Hepatocyte (in vitro differentiated cells): ENCODE data around the gene CNMD. TPM values are rescaled to one million over a fixed set of nuclear protein-coding genes. Genes with fewer than 3 reads are reported as not detected.

ENCODE experiments used
- DNase-seq: peaks from one replicate; pipeline ENCODE4 v3.0.0-alpha.2; 2016; ENCODE audit warnings: low spot score
- H2AFZ ChIP-seq: fragments of 200-600 bp; sonication (generic); 2 replicates; pipeline ENCODE4 v1.6.0; 2016; ENCODE audit warnings: antibody characterized with exemption, mild to moderate bottlenecking
- H3K27ac ChIP-seq: fragments of 200-600 bp; sonication (generic); 2 replicates; pipeline ENCODE4 v1.5.1; 2016; ENCODE audit warnings: mild to moderate bottlenecking
- H3K27me3 ChIP-seq: fragments of 200-600 bp; sonication (generic); 2 replicates; pipeline ENCODE4 v1.6.1; 2016
- H3K36me3 ChIP-seq: fragments of 200-600 bp; sonication (generic); replicated peaks from 2 replicates; pipeline ENCODE4 v1.5.1; 2016; ENCODE audit warnings: low read depth; ENCODE audit not compliant: insufficient read depth
- H3K4me1 ChIP-seq: fragments of 200-600 bp; sonication (generic); 2 replicates; pipeline ENCODE4 v1.5.1; 2016; ENCODE audit warnings: mild to moderate bottlenecking, moderate library complexity; ENCODE audit not compliant: insufficient read depth
- H3K4me2 ChIP-seq: fragments of 200-600 bp; sonication (generic); 2 replicates; pipeline ENCODE4 v1.6.0; 2016
- H3K4me3 ChIP-seq: fragments of 200-600 bp; sonication (generic); 2 replicates; pipeline ENCODE4 v1.5.1; 2016; ENCODE audit warnings: mild to moderate bottlenecking
- H3K79me2 ChIP-seq: fragments of 200-600 bp; sonication (generic); 2 replicates; pipeline ENCODE4 v1.6.0; 2017; ENCODE audit warnings: mild to moderate bottlenecking
- H3K9me2 ChIP-seq: fragments of 200-600 bp; sonication (generic); replicated peaks from 2 replicates; pipeline ENCODE4 v1.6.0; 2017; ENCODE audit warnings: mild to moderate bottlenecking; ENCODE audit not compliant: insufficient read depth
- H3K9me3 ChIP-seq: fragments of 200-600 bp; sonication (generic); 2 replicates; pipeline ENCODE4 v1.5.1; 2016; ENCODE audit warnings: low read depth, mild to moderate bottlenecking
- H4K20me1 ChIP-seq: fragments of 200-600 bp; sonication (generic); 2 replicates; pipeline ENCODE4 v1.6.0; 2016; ENCODE audit warnings: mild to moderate bottlenecking; ENCODE audit not compliant: insufficient read depth, poor library complexity, severe bottlenecking
- EZH2 ChIP-seq: fragments of 200-600 bp; sonication (generic); IDR thresholded peaks from 2 replicates; pipeline ENCODE4 v1.6.1; 2016; ENCODE audit warnings: antibody characterized with exemption, mild to moderate bottlenecking, borderline replicate concordance
- EZH2phosphoT487 ChIP-seq: fragments of 200-600 bp; sonication (generic); IDR thresholded peaks from one replicate; pipeline ENCODE4 v1.6.1; 2018; ENCODE audit warnings: antibody characterized with exemption, mild to moderate bottlenecking, low read depth, moderate library complexity; ENCODE audit not compliant: unreplicated experiment, severe bottlenecking
- WGBS: methylation state at CpG from one replicate; pipeline ENCODE4 v1.1.6; 2016; ENCODE audit warnings: low lambda C conversion rate; ENCODE audit errors: missing lambda C conversion rate; 5-methylcytosine and 5-hydroxymethylcytosine counted together
- polyA plus RNA-seq: library from polyadenylated mRNA; unstranded; fragments of >200 nt; fragmentation: Nextera tagmentation; extraction: Ambion mirVana; gene quantifications from 2 replicates; pipeline ENCODE4 v1.2.1, GENCODE V29; 2016
- total RNA-seq: library from RNA; depleted of rRNA; stranded (reverse); fragments of >200 nt; gene quantifications from 2 replicates; pipeline ENCODE4 v1.2.3, GENCODE V29; 2014
- TF ChIP-seq, protein P1 (sequence below): fragments of 200-600 bp; sonication (generic); IDR thresholded peaks from 2 replicates; pipeline ENCODE4 v1.5.1; 2016; ENCODE audit warnings: antibody characterized with exemption, mild to moderate bottlenecking; ENCODE audit not compliant: poor library complexity

CNMD gene
- total and polyA plus RNA-seq, 2 experiments from 2014 or later = 0.47 TPM; not detected in 1

DNA sequence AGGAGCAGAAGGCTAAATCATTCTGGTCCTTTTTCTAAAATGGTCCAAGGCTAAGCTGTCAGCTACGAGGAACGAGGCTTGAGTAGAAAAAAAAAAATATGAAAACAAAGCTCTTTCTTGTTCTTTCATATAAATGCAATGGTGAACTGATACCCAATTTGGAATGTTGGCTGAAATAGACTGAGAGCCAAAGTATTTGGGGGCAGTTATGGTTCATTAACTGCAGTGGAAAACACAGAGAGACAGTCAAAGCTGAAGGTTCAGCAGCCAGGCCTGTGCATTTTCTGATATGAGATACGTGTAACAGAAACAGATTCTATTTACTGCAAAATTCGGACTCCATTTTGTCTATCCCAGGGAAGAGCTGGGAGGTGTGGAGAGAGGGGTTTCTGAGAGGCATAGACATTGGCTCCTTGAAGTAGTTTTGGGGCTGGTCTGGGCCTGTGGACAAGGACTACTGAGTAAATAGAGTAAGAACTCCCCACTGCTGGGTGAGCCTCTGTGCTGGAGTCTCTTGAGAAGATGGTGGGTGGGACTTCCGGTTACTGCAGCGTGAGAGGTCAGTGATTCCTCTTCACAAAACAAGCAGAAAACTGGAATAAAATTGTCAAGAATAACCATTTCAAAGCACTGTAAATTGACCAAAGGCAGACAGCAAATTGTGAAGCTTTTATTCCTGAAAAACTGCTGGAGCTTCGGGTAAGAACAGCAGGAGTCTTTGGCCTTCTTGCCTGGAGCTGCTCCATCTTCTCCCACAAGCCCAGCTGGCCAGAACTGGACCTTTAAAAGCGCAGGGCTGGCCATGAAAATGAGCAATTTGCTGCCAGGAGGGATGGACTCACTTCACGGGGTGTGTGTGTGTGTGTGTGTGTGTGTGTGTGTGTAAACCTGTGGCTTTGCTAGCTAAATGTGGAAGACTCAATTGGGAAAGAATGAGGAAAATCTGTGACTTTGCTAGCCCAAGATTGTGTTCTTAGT, 43.1 kb upstream of the CNMD start:
- Histone ChIP-seq H3K27me3 (no peaks in the 10 kb centered on the region), H3K4me2 (no peak overlapping the region), H3K27ac (no peak overlapping the region), H3K9me2 (no peaks in the 10 kb centered on the region), H4K20me1 (no peaks in the 10 kb centered on the region), H3K36me3 (no peaks in the 10 kb centered on the region), H3K79me2 (no peaks in the 10 kb centered on the region), H3K9me3 (no peaks in the 10 kb centered on the region), H3K4me3 (no peak overlapping the region), H3K4me1 (no peaks in the 10 kb centered on the region), H2AFZ (no peak overlapping the region)
- 94% methylated on average over 9 of the region's 9 CpGs for WGBS
- DNase-seq = no peak
- TF ChIP-seq EZH2phosphoT487 (no peak), EZH2 (no peak)
- TF ChIP-seq, protein P1, sequence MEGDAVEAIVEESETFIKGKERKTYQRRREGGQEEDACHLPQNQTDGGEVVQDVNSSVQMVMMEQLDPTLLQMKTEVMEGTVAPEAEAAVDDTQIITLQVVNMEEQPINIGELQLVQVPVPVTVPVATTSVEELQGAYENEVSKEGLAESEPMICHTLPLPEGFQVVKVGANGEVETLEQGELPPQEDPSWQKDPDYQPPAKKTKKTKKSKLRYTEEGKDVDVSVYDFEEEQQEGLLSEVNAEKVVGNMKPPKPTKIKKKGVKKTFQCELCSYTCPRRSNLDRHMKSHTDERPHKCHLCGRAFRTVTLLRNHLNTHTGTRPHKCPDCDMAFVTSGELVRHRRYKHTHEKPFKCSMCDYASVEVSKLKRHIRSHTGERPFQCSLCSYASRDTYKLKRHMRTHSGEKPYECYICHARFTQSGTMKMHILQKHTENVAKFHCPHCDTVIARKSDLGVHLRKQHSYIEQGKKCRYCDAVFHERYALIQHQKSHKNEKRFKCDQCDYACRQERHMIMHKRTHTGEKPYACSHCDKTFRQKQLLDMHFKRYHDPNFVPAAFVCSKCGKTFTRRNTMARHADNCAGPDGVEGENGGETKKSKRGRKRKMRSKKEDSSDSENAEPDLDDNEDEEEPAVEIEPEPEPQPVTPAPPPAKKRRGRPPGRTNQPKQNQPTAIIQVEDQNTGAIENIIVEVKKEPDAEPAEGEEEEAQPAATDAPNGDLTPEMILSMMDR = no peak

DNA sequence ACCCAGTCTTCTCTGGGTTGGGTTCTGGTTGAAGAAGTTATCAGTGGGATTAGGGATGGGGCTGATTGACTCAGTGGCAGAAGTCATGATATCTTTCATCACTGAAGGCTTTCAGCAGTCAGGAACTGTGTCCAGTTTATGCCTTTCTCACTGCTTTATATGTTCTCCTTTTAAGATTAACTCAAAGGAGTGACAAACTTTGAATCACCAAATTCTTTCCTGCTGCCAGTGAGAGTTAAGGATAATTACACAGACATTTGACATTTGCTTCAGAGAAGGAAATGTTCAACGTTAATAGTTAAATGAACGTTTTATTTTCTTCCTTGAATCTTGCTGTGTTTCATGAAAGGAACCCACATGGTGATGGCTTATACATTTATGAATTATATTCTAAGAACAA, 41.0 kb upstream of the CNMD start:
- Histone ChIP-seq H3K36me3 (no peaks in the 10 kb centered on the region), H3K27me3 (no peaks in the 10 kb centered on the region), H2AFZ (no peak overlapping the region), H3K9me3 (no peaks in the 10 kb centered on the region), H3K27ac (no peak overlapping the region), H3K4me1 (no peaks in the 10 kb centered on the region), H3K4me3 (no peak overlapping the region), H4K20me1 (no peaks in the 10 kb centered on the region), H3K9me2 (no peaks in the 10 kb centered on the region), H3K79me2 (no peaks in the 10 kb centered on the region), H3K4me2 (no peak overlapping the region)
- DNase-seq = no peak
- TF ChIP-seq EZH2 (no peak), EZH2phosphoT487 (no peak)
- TF ChIP-seq, protein P1 = no peak
- WGBS = 36% methylated on average over 2 of the region's 2 CpGs

DNA sequence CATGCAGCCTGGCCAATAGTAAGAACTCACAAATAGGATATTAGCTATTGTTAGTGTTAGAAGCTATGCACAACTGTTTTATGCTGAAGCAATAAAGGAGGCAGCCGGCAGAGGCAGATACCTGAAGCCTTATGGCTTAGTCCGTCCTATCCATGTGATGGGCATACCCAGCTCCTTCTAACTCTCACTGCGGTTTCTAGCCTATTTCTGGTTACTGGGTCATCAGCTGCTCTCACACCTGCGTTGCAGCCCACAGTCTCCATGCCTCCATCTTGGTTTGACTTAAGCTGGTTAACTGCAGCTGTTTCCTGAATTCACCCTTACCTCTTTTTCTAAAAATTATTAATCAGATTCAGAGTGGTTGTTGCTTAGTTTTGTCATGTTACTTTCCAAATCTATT, 40.5 kb upstream of the CNMD start:
- Histone ChIP-seq H3K9me3 (no peaks in the 10 kb centered on the region), H3K36me3 (no peaks in the 10 kb centered on the region), H2AFZ (no peak overlapping the region), H4K20me1 (no peaks in the 10 kb centered on the region), H3K79me2 (no peaks in the 10 kb centered on the region), H3K4me3 (no peak overlapping the region), H3K27ac (no peak overlapping the region), H3K4me2 (no peak overlapping the region), H3K4me1 (no peaks in the 10 kb centered on the region), H3K9me2 (no peaks in the 10 kb centered on the region), H3K27me3 (no peaks in the 10 kb centered on the region)
- WGBS = 90% methylated on average over 4 of the region's 4 CpGs
- no peak for TF ChIP-seq EZH2
- TF ChIP-seq, protein P1 = no peak
- no peak for TF ChIP-seq EZH2phosphoT487
- DNase-seq = no peak
